Sigmoid colon (tissue), 7 donors: Measurements from ENCODE around the gene CORO2B. TPM values are rescaled to one million over a fixed set of nuclear protein-coding genes. Genes with fewer than 3 reads are reported as not detected.
"Not testable (repeated sequence)": the region's sequence is repeated elsewhere in the genome, so short reads cannot be mapped to it uniquely, and the experiment has no call there.

Experiments used
- DNase-seq: peaks from one replicate; pipeline ENCODE4 v3.0.0-alpha.2; 2019
- H3K27ac ChIP-seq, 4 donors: fragments of 200-600 bp; sonication (generic); one replicate each; pipeline ENCODE4 v1.5.1; 2016 to 2019; ENCODE audit warnings: mild to moderate bottlenecking in 1 of 4
- H3K27me3 ChIP-seq, 3 donors: fragments of 200-600 bp; sonication (generic); one replicate each; pipeline ENCODE4 v1.5.1; 2019; ENCODE audit warnings: mild to moderate bottlenecking in 1 of 3
- H3K36me3 ChIP-seq, 4 donors: fragments of 200-600 bp; sonication (generic); one replicate each; pipeline ENCODE4 v1.5.1; 2016 to 2019
- H3K4me1 ChIP-seq, 4 donors: fragments of 200-600 bp; sonication (generic); one replicate each; pipeline ENCODE4 v1.5.1; 2017 to 2019
- H3K4me3 ChIP-seq, 4 donors: fragments of 200-600 bp; sonication (generic); one replicate each; pipeline ENCODE4 v1.5.1; 2017 to 2019; ENCODE audit warnings: mild to moderate bottlenecking in 2 of 4, moderate library complexity in 1 of 4
- H3K9me3 ChIP-seq, 4 donors: fragments of 200-600 bp in 3 of 4; sonication (generic) in 3 of 4; one replicate each; pipeline versions ENCODE4 v1.5.1 to v1.6.1; 2013 to 2019
- CTCF ChIP-seq, 4 experiments: fragments of 450-650 bp in 3 of 4; fragments of 200-600 bp in 1 of 4; IDR thresholded peaks; one replicate each; pipeline ENCODE4 v1.5.1; 2016 to 2019; ENCODE audit warnings: antibody characterized with exemption in 4 of 4, mild to moderate bottlenecking in 3 of 4, moderate library complexity in 2 of 4
- EP300 ChIP-seq, 4 donors: sonication (generic); formaldehyde crosslinking; IDR thresholded peaks; one replicate each; pipeline ENCODE4 v1.6.1; 2017; ENCODE audit warnings: antibody characterized with exemption in 4 of 4
- POLR2A ChIP-seq, 2 donors: fragments of 450-650 bp; IDR thresholded peaks; one replicate each; pipeline ENCODE4 v1.6.1; 2016; ENCODE audit warnings: antibody characterized with exemption in 2 of 2, mild to moderate bottlenecking in 2 of 2, moderate library complexity in 2 of 2
- POLR2AphosphoS5 ChIP-seq, 4 donors: sonication (generic); formaldehyde crosslinking; IDR thresholded peaks; one replicate each; pipeline ENCODE4 v1.6.1; 2017; ENCODE audit warnings: antibody characterized with exemption in 4 of 4
- WGBS, 2 donors: extraction: QIAGEN DNeasy Blood & Tissue Kit; methylation state at CpG; one replicate each; pipeline ENCODE4 v1.1.7; 2013; 5-methylcytosine and 5-hydroxymethylcytosine counted together
- intact Hi-C: fragments of 100-400 bp; cut with DNase I; formaldehyde crosslinking; loops from one replicate; pipeline ENCODE4 v1.15.1; 2023
- polyA plus RNA-seq, 3 donors: library from polyadenylated mRNA; stranded (reverse); fragments of 200-250 nt; gene quantifications; one replicate each; pipeline ENCODE4 v1.2.3, GENCODE V29; 2013
- total RNA-seq, 4 donors: library from RNA; depleted of rRNA; stranded (reverse); fragments of >200 nt; gene quantifications; one replicate each; pipeline ENCODE4 v1.1.0, GENCODE V29; 2016
- donor health status: healthy with polysubstance abuse.
- donor health status: Bipolar disorder and iron deficiency.
- donor health status: healthy.

The CORO2B gene
- total and polyA plus RNA-seq, 7 donors, result 0.46 to 3.9 (median 3.1) TPM

GRCh38 chr15:68646696-68647095 is 67.9 kb downstream of the CORO2B start:
- Histone ChIP-seq H3K27ac (no peak overlapping the region), H3K36me3 (no peaks in the 10 kb centered on the region), H3K27me3 (no peaks in the 10 kb centered on the region), H3K9me3 (no peaks in the 10 kb centered on the region), H3K4me1 (peaks cover 0 to under 1% (median under 1%) of the 10 kb centered on the region in 4 donors), H3K4me3 (no peak overlapping the region)
- WGBS, 2 donors, result 87 to 89% methylated on average over 5 of the region's 5 CpGs
- intact Hi-C loops, result no loop called here
- no peak for TF ChIP-seq POLR2A (IDR thresholded peaks at IDR 0.05)
- no peak for TF ChIP-seq CTCF (IDR thresholded peaks at IDR 0.05)
- no peak for TF ChIP-seq EP300 (IDR thresholded peaks at IDR 0.05)
- no peak for TF ChIP-seq POLR2AphosphoS5 (IDR thresholded peaks at IDR 0.05)
- peak; percentile 32 for DNase-seq

DNA sequence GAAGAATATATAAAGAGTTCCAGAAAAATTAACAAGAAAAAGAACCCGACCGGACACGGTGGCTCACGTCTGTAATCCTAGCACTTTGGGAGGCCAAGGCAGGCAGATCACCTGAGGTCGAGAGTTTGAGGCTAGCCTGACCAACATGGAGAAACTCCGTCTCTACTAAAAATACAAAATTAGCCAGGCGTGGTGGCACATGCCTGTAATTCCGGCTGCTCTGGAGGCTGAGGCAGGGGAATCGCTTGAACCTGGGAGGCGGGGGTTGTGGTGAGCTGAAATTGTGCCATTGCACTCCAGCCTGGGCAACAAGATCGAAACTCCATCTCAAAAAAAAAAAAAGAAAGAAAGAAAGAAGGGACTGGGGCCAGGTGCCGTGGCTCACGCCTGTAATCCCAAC is 68.6 kb downstream of the CORO2B start:
- H3K4me3 ChIP-seq, H3K4me1 ChIP-seq, H3K27me3 ChIP-seq, H3K36me3 ChIP-seq, H3K9me3 ChIP-seq, intact Hi-C loops, H3K27ac ChIP-seq: not testable (repeated sequence)
- 90 to 96% methylated on average over 13 of the region's 13 CpGs for WGBS, 2 donors
- peak; percentile 25 for DNase-seq

DNA sequence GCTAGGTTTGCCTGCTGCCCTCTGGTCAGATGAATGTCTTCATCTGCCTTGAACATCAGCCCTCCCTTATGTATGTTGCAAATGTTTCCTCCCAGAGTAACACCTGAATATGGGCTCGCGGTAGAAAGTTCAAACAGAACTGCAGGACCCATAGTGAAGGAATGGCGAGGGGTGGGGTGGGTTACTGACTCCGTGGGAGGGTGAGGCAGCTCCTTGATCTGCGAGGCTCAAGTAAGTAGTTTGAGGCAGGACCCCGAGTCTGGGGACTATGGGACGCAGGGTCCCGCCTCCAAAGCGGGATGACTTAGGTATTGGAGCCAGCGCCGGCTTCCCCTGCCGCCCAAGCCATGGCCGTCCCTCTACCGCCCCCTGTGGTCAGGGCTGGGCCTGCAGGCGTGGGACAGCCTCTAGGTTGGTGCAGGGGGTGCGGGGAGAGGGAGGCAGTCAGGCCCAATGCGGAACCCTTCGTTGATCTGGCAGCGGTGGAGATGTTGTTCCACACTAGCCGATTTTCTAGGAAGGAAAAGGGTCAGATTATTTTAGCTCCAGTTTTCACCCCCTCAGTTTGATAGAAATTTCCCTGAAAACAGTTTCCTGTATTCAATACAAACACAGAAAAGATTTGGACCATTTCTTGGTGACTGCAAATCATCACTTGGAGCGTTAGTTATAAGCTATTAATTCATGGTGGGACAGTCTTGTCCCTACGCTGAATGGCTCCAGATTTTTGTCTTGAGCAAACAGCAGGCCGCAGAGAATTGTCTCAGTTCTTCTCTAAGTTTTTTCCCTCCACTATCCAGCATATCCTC is 72.3 kb downstream of the CORO2B start:
- Histone ChIP-seq H3K27me3 (no peaks in the 10 kb centered on the region), H3K4me3 (no peak overlapping the region), H3K4me1 (peaks cover 0 to 8% (median 4%) of the 10 kb centered on the region in 4 donors), H3K9me3 (no peaks in the 10 kb centered on the region), H3K27ac (peak overlapping the region in 1 of 4 donors; percentile 31), H3K36me3 (no peaks in the 10 kb centered on the region)
- TF ChIP-seq POLR2AphosphoS5 (IDR thresholded peaks at IDR 0.05) (no peak), CTCF (IDR thresholded peaks at IDR 0.05) (peak in 3 of 4 experiments; percentile 30 to 47 (median 40))
- intact Hi-C loops, result no loop called here
- WGBS, 2 donors, result 34 to 54% methylated on average over 23 of the region's 23 CpGs
- DNase-seq, result peak; percentile 76

GRCh38 chr15:68651916-68652525 is 73.2 kb downstream of the CORO2B start:
- intact Hi-C loops, result no loop called here

More at GRCh38 chr15:68651916-68652525, 73.2 kb downstream of the CORO2B start:
- Histone ChIP-seq H3K9me3 (no peaks in the 10 kb centered on the region), H3K4me3 (no peak overlapping the region), H3K27ac (peak overlapping the region in 1 of 4 donors; percentile 31), H3K4me1 (peaks cover 0 to 8% (median 4%) of the 10 kb centered on the region in 4 donors), H3K27me3 (no peaks in the 10 kb centered on the region), H3K36me3 (no peaks in the 10 kb centered on the region)
- TF ChIP-seq EP300 (IDR thresholded peaks at IDR 0.05) (no peak), POLR2AphosphoS5 (IDR thresholded peaks at IDR 0.05) (no peak), CTCF (IDR thresholded peaks at IDR 0.05) (no peak), POLR2A (IDR thresholded peaks at IDR 0.05) (no peak)
- DNase-seq, result peak; percentile 54
- 74 to 75% methylated on average over 9 of the region's 9 CpGs for WGBS, 2 donors
